ENCODE measurements around the gene AGXT.

GRCh38 chr2:240819126-240819857 is 49.3 kb upstream of the AGXT start:
- TF ChIP-seq CTCF (IDR thresholded peaks at IDR 0.05) (no peak), POLR2AphosphoS5 (IDR thresholded peaks at IDR 0.05; ENCODE audit: low read depth, low read length) (no peak), REST (IDR thresholded peaks at IDR 0.05; ENCODE audit: insufficient read depth in 1 of 2, low read depth in 2 of 2, low read length in 1 of 2) (no peak), TCF7L2 (IDR thresholded peaks at IDR 0.05; ENCODE audit: low read depth, low read length) (no peak)
